Osteoblast (primary cell): Measurements from ENCODE around the gene AKR1C3. TPM values are rescaled to one million over a fixed set of nuclear protein-coding genes. Genes with fewer than 3 reads are reported as not detected.
"Not testable (repeated sequence)": the region's sequence is repeated elsewhere in the genome, so short reads cannot be mapped to it uniquely, and the experiment has no call there.

Experiments
- DNase-seq: peaks from one replicate; pipeline ENCODE4 v3.0.0; 2011; ENCODE audit warnings: low spot score, mixed read lengths; ENCODE audit not compliant: insufficient read length; ENCODE audit errors: missing footprints
- H2AFZ ChIP-seq: 2 replicates; pipeline ENCODE4 v1.6.0; 2011; ENCODE audit warnings: mild to moderate bottlenecking, low read length
- H3K27ac ChIP-seq: 2 replicates; pipeline ENCODE4 v1.5.1; 2011; ENCODE audit warnings: mild to moderate bottlenecking, low read depth, low read length, moderate library complexity
- H3K27me3 ChIP-seq: 2 replicates; pipeline ENCODE4 v1.6.0; 2012; ENCODE audit warnings: mild to moderate bottlenecking, control low read depth, inconsistent platforms, low read length, moderate library complexity; ENCODE audit not compliant: insufficient read depth
- H3K36me3 ChIP-seq: 2 replicates; pipeline ENCODE4 v1.5.1; 2011; ENCODE audit warnings: mild to moderate bottlenecking, low read length, control low read depth, moderate library complexity; ENCODE audit not compliant: insufficient read depth
- H3K4me1 ChIP-seq: 2 replicates; pipeline ENCODE4 v1.5.1; 2011; ENCODE audit warnings: mild to moderate bottlenecking, low read length, control low read depth, moderate library complexity; ENCODE audit not compliant: insufficient read depth
- H3K4me2 ChIP-seq: 2 replicates; pipeline ENCODE4 v1.6.0; 2011; ENCODE audit warnings: mild to moderate bottlenecking, low read length; ENCODE audit not compliant: insufficient read depth
- H3K4me3 ChIP-seq: fragments of 200-600 bp; sonication (generic); 3 replicates; pipeline ENCODE4 v1.5.1; 2012; ENCODE audit warnings: mild to moderate bottlenecking, low read length, inconsistent platforms; ENCODE audit not compliant: insufficient read depth
- H3K79me2 ChIP-seq: 2 replicates; pipeline ENCODE4 v1.6.0; 2012; ENCODE audit warnings: mild to moderate bottlenecking, low read length, control low read depth, inconsistent platforms; ENCODE audit not compliant: insufficient read depth
- H3K9me3 ChIP-seq: 2 replicates; pipeline ENCODE4 v1.5.1; 2011; ENCODE audit warnings: low read depth, low read length, control low read depth
- H4K20me1 ChIP-seq: 2 replicates; pipeline ENCODE4 v1.6.0; 2012; ENCODE audit warnings: mild to moderate bottlenecking, low read length, control low read depth; ENCODE audit not compliant: insufficient read depth
- CTCF ChIP-seq: IDR thresholded peaks from 2 replicates; pipeline ENCODE4 v1.5.1; 2011; ENCODE audit warnings: mild to moderate bottlenecking, low read depth, low read length, moderate library complexity; ENCODE audit errors: extremely low read depth
- total RNA-seq: library from RNA; depleted of rRNA; stranded (reverse); fragments of >200 nt; gene quantifications from 2 replicates; pipeline ENCODE4 v1.2.3, GENCODE V29; 2012

The AKR1C3 gene
- total RNA-seq, 1 donor, result 238 TPM

GRCh38 chr10:5105626-5106025, 11.4 kb downstream of the AKR1C3 start:
- Histone ChIP-seq H3K9me3 (no peaks in the 10 kb centered on the region), H3K36me3 (peaks cover 5% of the 10 kb centered on the region), H3K4me3 (no peak overlapping the region), H2AFZ (no peak overlapping the region), H4K20me1 (no peaks in the 10 kb centered on the region), H3K4me1 (no peaks in the 10 kb centered on the region), H3K4me2 (no peak overlapping the region), H3K27me3 (no peaks in the 10 kb centered on the region), H3K79me2 (no peaks in the 10 kb centered on the region), H3K27ac (no peak overlapping the region)
- no peak for TF ChIP-seq CTCF
- peak; percentile 9 for DNase-seq

- TF ChIP-seq CTCF, result no peak
- Histone ChIP-seq H3K4me1 (no peaks in the 10 kb centered on the region), H3K4me3 (no peak overlapping the region), H3K9me3 (no peaks in the 10 kb centered on the region), H3K4me2 (no peak overlapping the region), H3K36me3 (peaks cover 5% of the 10 kb centered on the region), H3K79me2 (no peaks in the 10 kb centered on the region), H2AFZ (no peak overlapping the region), H3K27ac (no peak overlapping the region), H3K27me3 (no peaks in the 10 kb centered on the region), H4K20me1 (no peaks in the 10 kb centered on the region)
- no peak for DNase-seq
These were observed 12.3 kb downstream of the AKR1C3 start for GRCh38 chr10:5106553-5106952.

GRCh38 chr10:5107860-5108526, 13.8 kb downstream of the AKR1C3 start:
- no peak overlapping the region for H3K4me2 ChIP-seq
- H3K9me3 ChIP-seq, result no peaks in the 10 kb centered on the region
- H3K79me2 ChIP-seq, result no peaks in the 10 kb centered on the region
- H3K4me3 ChIP-seq, result no peak overlapping the region
- peaks cover 5% of the 10 kb centered on the region for H3K36me3 ChIP-seq
- H3K4me1 ChIP-seq, result no peaks in the 10 kb centered on the region
- no peaks in the 10 kb centered on the region for H3K27me3 ChIP-seq
- H2AFZ ChIP-seq, result no peak overlapping the region
- H4K20me1 ChIP-seq, result no peaks in the 10 kb centered on the region
- H3K27ac ChIP-seq, result no peak overlapping the region
- DNase-seq, result no peak
- TF ChIP-seq CTCF, result no peak

- Histone ChIP-seq H3K79me2 (no peaks in the 10 kb centered on the region), H3K36me3 (peaks cover 5% of the 10 kb centered on the region), H3K27ac (no peak overlapping the region), H4K20me1 (no peaks in the 10 kb centered on the region), H2AFZ (no peak overlapping the region), H3K4me2 (no peak overlapping the region), H3K4me3 (no peak overlapping the region), H3K9me3 (no peaks in the 10 kb centered on the region), H3K4me1 (no peaks in the 10 kb centered on the region), H3K27me3 (no peaks in the 10 kb centered on the region)
- peak; percentile 14 for DNase-seq
- no peak for TF ChIP-seq CTCF
These were observed 14.6 kb downstream of the AKR1C3 start for GRCh38 chr10:5108658-5109416.

- H3K4me1 ChIP-seq, H3K27me3 ChIP-seq, H4K20me1 ChIP-seq, H3K27ac ChIP-seq, H3K79me2 ChIP-seq, H3K36me3 ChIP-seq, H3K4me2 ChIP-seq, H3K4me3 ChIP-seq, H2AFZ ChIP-seq, H3K9me3 ChIP-seq, DNase-seq: not testable (repeated sequence)
These were observed 15.6 kb downstream of the AKR1C3 start for GRCh38 chr10:5109861-5110260.
